H1 (cell line): ENCODE results near the gene CCL25. TPM values are rescaled to one million over a fixed set of nuclear protein-coding genes. Genes with fewer than 3 reads are reported as not detected.

ENCODE experiments used
- CTCF ChIA-PET: fragments of 300-600 bp; sonication (Branson Sonifier 250); formaldehyde crosslinking; loops from one replicate; lab custom pipeline; 2021; ENCODE audit not compliant: partially characterized antibody; lab: Charles Lee
- POLR2A ChIA-PET: fragments of 300-600 bp; sonication (Branson Sonifier 250); formaldehyde crosslinking; loops from one replicate; lab custom pipeline; 2021; ENCODE audit warnings: inconsistent platforms; ENCODE audit not compliant: partially characterized antibody; lab: Charles Lee
- DNase-seq, 2 experiments: peaks; one replicate each; pipeline versions ENCODE4 v3.0.0 to v3.0.0-alpha.2; 2010 to 2022; ENCODE audit warnings: low spot score in 2 of 2, low read depth in 1 of 2, mixed read lengths in 1 of 2
- FAIRE-seq: peaks from 2 replicates; lab custom pipeline; 2011; peaks lifted over from hg19 to GRCh38; lab: Jason Lieb, UNC
- H2AFZ ChIP-seq: 2 replicates; pipeline ENCODE4 v1.8.1; 2012; ENCODE audit warnings: low read length, inconsistent platforms
- H2AK5ac ChIP-seq: 2 replicates; pipeline ENCODE4 v1.6.1; 2013; ENCODE audit warnings: low read depth, low read length
- H2BK120ac ChIP-seq: replicated peaks from 2 replicates; pipeline ENCODE3; 2013; ENCODE audit warnings: low read depth, low read length, inconsistent platforms
- H2BK12ac ChIP-seq: 2 replicates; pipeline ENCODE4 v1.6.1; 2013; ENCODE audit warnings: low read depth, low read length
- H2BK15ac ChIP-seq: 2 replicates; pipeline ENCODE4 v1.6.1; 2013; ENCODE audit warnings: low read length
- H2BK20ac ChIP-seq: 2 replicates; pipeline ENCODE4 v1.6.1; 2013; ENCODE audit warnings: low read length
- H2BK5ac ChIP-seq: 2 replicates; pipeline ENCODE4 v1.6.1; 2013; ENCODE audit warnings: low read depth, low read length
- H3K14ac ChIP-seq: 2 replicates; pipeline ENCODE4 v1.6.1; 2013; ENCODE audit warnings: inconsistent platforms; ENCODE audit not compliant: insufficient read length
- H3K18ac ChIP-seq: 2 replicates; pipeline ENCODE4 v1.6.1; 2013; ENCODE audit warnings: low read length; ENCODE audit errors: extremely low read depth
- H3K23ac ChIP-seq: 2 replicates; pipeline ENCODE4 v1.6.1; 2013; ENCODE audit warnings: inconsistent platforms; ENCODE audit not compliant: insufficient read length
- H3K23me2 ChIP-seq: 2 replicates; pipeline ENCODE4 v1.6.1; 2013; ENCODE audit warnings: low read depth, low read length
- H3K27ac ChIP-seq: 2 replicates; pipeline ENCODE4 v1.6.1; 2011; ENCODE audit warnings: low read depth, low read length, inconsistent platforms
- H3K27me3 ChIP-seq, 4 experiments: replicated peaks in 1 of 4; 1 replicate in 1 of 4; 2 replicates in 3 of 4; pipeline versions ENCODE4 v1.6.1 to v1.8.1; 2011 to 2013; ENCODE audit warnings: low read length in 3 of 4, mild to moderate bottlenecking in 3 of 4, inconsistent platforms in 2 of 4, mixed read lengths in 2 of 4, moderate library complexity in 1 of 4; ENCODE audit not compliant: control insufficient read depth in 3 of 4, insufficient read depth in 3 of 4; ENCODE audit errors: extremely low read depth in 1 of 4
- H3K36me3 ChIP-seq, 4 experiments: 2 replicates each; pipeline versions ENCODE4 v1.6.1 to v1.8.1; 2011 to 2013; ENCODE audit warnings: mild to moderate bottlenecking in 4 of 4, low read length in 3 of 4, moderate library complexity in 2 of 4, control low read depth in 1 of 4, inconsistent platforms in 1 of 4; ENCODE audit not compliant: insufficient read depth in 4 of 4, control insufficient read depth in 2 of 4
- H3K4ac ChIP-seq: replicated peaks from 2 replicates; pipeline ENCODE3; 2013; ENCODE audit warnings: low read length, low read depth, mixed read lengths, inconsistent platforms; ENCODE audit not compliant: insufficient read length
- H3K4me1 ChIP-seq, 4 experiments: replicated peaks in 1 of 4; 1 replicate in 1 of 4; 2 replicates in 3 of 4; pipeline versions ENCODE4 v1.6.1 to v1.8.1; 2011 to 2013; ENCODE audit warnings: low read length in 3 of 4, inconsistent platforms in 2 of 4, mixed read lengths in 1 of 4; ENCODE audit not compliant: insufficient read depth in 4 of 4, control insufficient read depth in 3 of 4
- H3K4me2 ChIP-seq, 2 experiments: 2 replicates each; pipeline versions ENCODE4 v1.6.1 to v1.8.1; 2011 to 2013; ENCODE audit warnings: low read depth in 2 of 2, low read length in 2 of 2, control low read depth in 1 of 2, inconsistent platforms in 1 of 2, mild to moderate bottlenecking in 1 of 2; ENCODE audit not compliant: insufficient read depth in 1 of 2
- H3K4me3 ChIP-seq, 4 experiments: fragments of 200-600, 300-600 bp in 1 of 4; sonication (generic), shearing (Covaris generic), sonication (Bioruptor Twin) in 1 of 4; 2 replicates each; pipeline versions ENCODE4 v1.5.1 to v1.8.1; 2011 to 2016; ENCODE audit warnings: low read length in 4 of 4, low read depth in 3 of 4, control low read depth in 2 of 4, inconsistent platforms in 2 of 4, mild to moderate bottlenecking in 2 of 4, mixed read lengths in 1 of 4, moderate library complexity in 1 of 4; ENCODE audit not compliant: insufficient read depth in 2 of 4; ENCODE audit errors: extremely low read depth in 1 of 4
- H3K56ac ChIP-seq: replicated peaks from 2 replicates; pipeline ENCODE3; 2013; ENCODE audit warnings: low read depth, mild to moderate bottlenecking, mixed read lengths, low read length, inconsistent platforms; ENCODE audit not compliant: insufficient read length
- H3K79me1 ChIP-seq: 2 replicates; pipeline ENCODE4 v1.6.1; 2013; ENCODE audit warnings: low read depth, low read length, control low read depth
- H3K79me2 ChIP-seq, 2 experiments: 2 replicates each; pipeline versions ENCODE4 v1.6.1 to v1.8.1; 2012 to 2013; ENCODE audit warnings: low read length in 2 of 2, mild to moderate bottlenecking in 2 of 2, inconsistent platforms in 1 of 2; ENCODE audit not compliant: insufficient read depth in 2 of 2, control insufficient read depth in 1 of 2
- H3K9ac ChIP-seq, 4 experiments: replicated peaks in 1 of 4; 1 replicate in 1 of 4; 2 replicates in 3 of 4; pipeline versions ENCODE4 v1.6.1 to v1.8.1; 2011 to 2013; ENCODE audit warnings: low read depth in 3 of 4, low read length in 3 of 4, control low read depth in 2 of 4, mild to moderate bottlenecking in 2 of 4, moderate library complexity in 2 of 4, inconsistent platforms in 1 of 4; ENCODE audit errors: extremely low read depth in 1 of 4
- H3K9me3 ChIP-seq, 2 experiments: 2 replicates each; pipeline versions ENCODE4 v1.6.1 to v1.8.1; 2012 to 2013; ENCODE audit warnings: mild to moderate bottlenecking in 2 of 2, moderate library complexity in 2 of 2, control low read depth in 1 of 2, inconsistent platforms in 1 of 2, low read depth in 1 of 2, low read length in 1 of 2, mixed read lengths in 1 of 2; ENCODE audit not compliant: insufficient read depth in 2 of 2
- H4K20me1 ChIP-seq, 2 experiments: replicated peaks in 1 of 2; 2 replicates each; pipeline versions ENCODE3 to v1.8.1; 2011 to 2013; ENCODE audit warnings: inconsistent platforms in 2 of 2, low read length in 2 of 2, mild to moderate bottlenecking in 1 of 2; ENCODE audit not compliant: insufficient read depth in 2 of 2, control insufficient read depth in 1 of 2
- H4K5ac ChIP-seq: 2 replicates; pipeline ENCODE4 v1.6.1; 2013; ENCODE audit warnings: low read length, low read depth, mixed read lengths, inconsistent platforms; ENCODE audit not compliant: insufficient read length
- H4K8ac ChIP-seq: 2 replicates; pipeline ENCODE4 v1.8.0; 2013; ENCODE audit warnings: mild to moderate bottlenecking, moderate library complexity, low read length, inconsistent platforms; ENCODE audit not compliant: insufficient read depth; ENCODE audit errors: extremely low read depth
- H4K91ac ChIP-seq: replicated peaks from 2 replicates; pipeline ENCODE3; 2013; ENCODE audit warnings: low read length, mixed read lengths, inconsistent platforms; ENCODE audit not compliant: insufficient read length
- CBX5 ChIP-seq: fragments of 300-800, 300-1000 bp; sonication (generic); IDR thresholded peaks from 2 replicates; pipeline ENCODE4 v1.7.1; 2016; ENCODE audit warnings: antibody characterized with exemption, low read length, low read depth
- GTF2F1 ChIP-seq: IDR thresholded peaks from 2 replicates; pipeline ENCODE4 v1.6.1; 2012; ENCODE audit warnings: low read depth, low read length, improper control_type of control experiment, borderline replicate concordance
- RXRA ChIP-seq: IDR thresholded peaks from 2 replicates; pipeline ENCODE4 v1.6.1; 2011; ENCODE audit warnings: low read depth, mild to moderate bottlenecking, low read length, moderate library complexity; ENCODE audit not compliant: insufficient read depth
- WGBS, 2 experiments: shearing (Covaris generic) in 1 of 2; methylation state at CpG; one replicate each; pipeline versions ENCODE4 v1.1.6 to v1.1.7; 2013 to 2015; ENCODE audit warnings: low lambda C conversion rate in 2 of 2, mixed read lengths in 2 of 2, inconsistent platforms in 1 of 2, low coverage in 1 of 2, missing lambda C conversion rate in 1 of 2; ENCODE audit not compliant: insufficient replicate concordance in 2 of 2, insufficient coverage in 1 of 2, insufficient read length in 1 of 2; ENCODE audit errors: extremely low coverage in 1 of 2, missing lambda C conversion rate in 1 of 2; 5-methylcytosine and 5-hydroxymethylcytosine counted together
- polyA plus RNA-seq, 7 experiments: library from polyadenylated mRNA; depleted of rRNA in 3 of 7; stranded (reverse) in 5 of 7; unstranded in 2 of 7; fragments of >200 nt in 5 of 7; fragments of 200-250 nt in 2 of 7; gene quantifications; 1 replicate in 5 of 7; 2 replicates in 1 of 7; 4 replicates in 1 of 7; pipeline versions ENCODE4 v1.2.1 to v1.2.3, GENCODE V29; 2011 to 2013; ENCODE audit warnings: missing spikeins in 2 of 7, mixed read lengths in 2 of 7
- total RNA-seq: library from RNA; stranded (reverse); fragmentation: NEBNext Ultra II Directional; extraction: Animal tissue kit (Norgen Biotek cat#: 25700); gene quantifications from 2 replicates; pipeline ENCODE4 v1.2.1, GENCODE V29; 2021

Gene CCL25
- total and polyA plus RNA-seq, 2 of the 8 experiments (the other 6 are each of a cell fraction or from before 2014, with no cell fraction given), result 0.59 TPM; not detected in 1

DNA sequence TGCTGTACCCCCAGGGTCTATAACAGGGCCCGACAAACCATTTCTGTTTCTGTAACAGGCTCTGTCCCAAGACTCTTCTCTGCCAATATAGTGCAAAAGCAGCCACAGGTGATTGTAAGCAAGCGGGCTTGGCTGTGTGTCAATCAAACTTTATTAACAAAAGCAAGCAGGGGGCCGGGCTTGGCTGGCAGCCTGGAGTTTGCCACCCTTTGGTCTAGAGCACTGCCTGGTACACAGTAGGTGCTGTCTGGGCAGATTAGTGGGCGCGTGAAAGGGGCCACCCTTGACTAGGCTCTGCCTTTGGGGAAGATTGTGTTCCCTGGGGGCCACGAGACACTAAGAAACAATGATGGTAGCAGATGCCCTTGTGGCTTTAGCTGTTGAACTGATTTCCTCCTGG lies 27.4 kb downstream of the CCL25 start:
- DNase-seq (no peak), FAIRE-seq (no peak)
- Histone ChIP-seq H3K79me1 (no peaks in the 10 kb centered on the region), H2BK120ac (no peak overlapping the region), H3K23me2 (no peaks in the 10 kb centered on the region), H3K27ac (no peak overlapping the region), H3K23ac (no peak overlapping the region), H2BK20ac (no peak overlapping the region), H3K9ac (no peak overlapping the region), H3K4me1 (no peaks in the 10 kb centered on the region), H2BK5ac (no peak overlapping the region), H3K4ac (no peak overlapping the region), H3K79me2 (no peaks in the 10 kb centered on the region), H3K4me3 (no peak overlapping the region), H3K27me3 (no peaks in the 10 kb centered on the region), H4K20me1 (peaks cover 0 to 6% of the 10 kb centered on the region in 2 experiments), H2AK5ac (no peak overlapping the region), H2AFZ (no peak overlapping the region), H3K36me3 (peaks cover 7 to 15% (median 8%) of the 10 kb centered on the region in 4 experiments; a peak in 7 of 8 replicates), H3K56ac (no peak overlapping the region), H2BK15ac (no peak overlapping the region), H4K8ac (no peak overlapping the region), H4K91ac (no peak overlapping the region), H2BK12ac (no peak overlapping the region), H3K18ac (no peak overlapping the region), H3K4me2 (no peak overlapping the region), H3K9me3 (no peaks in the 10 kb centered on the region), H3K14ac (no peak overlapping the region), H4K5ac (no peak overlapping the region)
- WGBS, 2 experiments, result 96% methylated on average over 6 of the region's 6 CpGs; no CpG with 5 or more reads in 1 of the 2 experiments
- CTCF ChIA-PET, result interaction anchor here (1.0 to 1.2 kb wide), 2 partner anchors 11 to 109 kb away, joined by 4 read pairs; no protein-coding TSS in a partner anchor
- TF ChIP-seq RXRA, result no peak
- TF ChIP-seq CBX5, result no peak
- TF ChIP-seq GTF2F1, result no peak
- POLR2A ChIA-PET, result interaction anchor here (1.0 kb wide), 1 partner anchor 10 kb away, joined by 3 read pairs; no protein-coding TSS in a partner anchor
